ENCODE measurements around the gene COA8.
"Not testable (repeated sequence)": the region's sequence is repeated elsewhere in the genome, so short reads cannot be mapped to it uniquely, and the experiment has no call there.

COA8 gene

GRCh38 chr14:103576371-103577024 lies 13.7 kb downstream of the COA8 start:
- no peak for DNase-seq

GRCh38 chr14:103578401-103579075 lies 15.8 kb downstream of the COA8 start:
- no peak for DNase-seq

- no peak for DNase-seq
Measured at GRCh38 chr14:103581206-103581605, 18.4 kb downstream of the COA8 start.

- no peak for DNase-seq
Measured at GRCh38 chr14:103581954-103582703, 19.4 kb downstream of the COA8 start.

GRCh38 chr14:103584326-103584915 lies 21.7 kb downstream of the COA8 start:
- DNase-seq, result no peak

- DNase-seq, result no peak
Measured at GRCh38 chr14:103593577-103593976, 30.8 kb downstream of the COA8 start.

GRCh38 chr14:103594265-103594664 lies 31.5 kb downstream of the COA8 start:
- DNase-seq, result no peak

- no peak for DNase-seq
Measured at GRCh38 chr14:103597623-103598377, 35.0 kb downstream of the COA8 start.

- no peak for DNase-seq
Measured at GRCh38 chr14:103600503-103600902, 37.7 kb downstream of the COA8 start.

- no peak for DNase-seq
Measured at GRCh38 chr14:103604620-103605019, 41.9 kb downstream of the COA8 start.

- DNase-seq, result peak; percentile 88
Measured at GRCh38 chr14:103606963-103607668, 44.4 kb downstream of the COA8 start.

GRCh38 chr14:103607822-103608221 lies 45.1 kb downstream of the COA8 start:
- no peak for DNase-seq

GRCh38 chr14:103609081-103609480 lies 46.3 kb downstream of the COA8 start:
- DNase-seq, result not testable (repeated sequence)

GRCh38 chr14:103611215-103611614 lies 48.5 kb downstream of the COA8 start:
- DNase-seq, result no peak

GRCh38 chr14:103613517-103613916 lies 50.8 kb downstream of the COA8 start:
- no peak for DNase-seq

GRCh38 chr14:103616635-103617300 lies 54.0 kb downstream of the COA8 start:
- DNase-seq, result no peak

GRCh38 chr14:103619057-103619456 lies 56.3 kb downstream of the COA8 start:
- no peak for DNase-seq

GRCh38 chr14:103621860-103622259 lies 59.1 kb downstream of the COA8 start:
- DNase-seq, result no peak

- DNase-seq, result no peak
Measured at GRCh38 chr14:103623308-103623707, 60.5 kb downstream of the COA8 start.

- no peak for DNase-seq
Measured at GRCh38 chr14:103623883-103624482, 61.2 kb downstream of the COA8 start.

- no peak for DNase-seq
Measured at GRCh38 chr14:103624860-103625259, 62.1 kb downstream of the COA8 start.
